WERI-Rb-1 (cell line): ENCODE data around the gene USP13.
A peak's percentile ranks its signal among the peaks of the same experiment; 100 is the strongest.

ENCODE experiments used
- DNase-seq: peaks from one replicate; pipeline ENCODE4 v3.0.0-alpha.2; 2020
- H3K27ac ChIP-seq: fragments of 250-450 bp; sonication (Bioruptor Pico); 2 replicates; pipeline ENCODE4 v1.5.1; 2020; ENCODE audit warnings: mild to moderate bottlenecking, moderate library complexity
- H3K27me3 ChIP-seq: fragments of 250-450 bp; sonication (Bioruptor Pico); 2 replicates; pipeline ENCODE4 v1.5.1; 2021; ENCODE audit warnings: mild to moderate bottlenecking, low read depth, moderate library complexity; ENCODE audit not compliant: insufficient read depth, severe bottlenecking
- H3K36me3 ChIP-seq: fragments of 250-450 bp; sonication (Bioruptor Pico); 2 replicates; pipeline ENCODE4 v1.5.1; 2020; ENCODE audit warnings: mild to moderate bottlenecking, moderate library complexity
- H3K4me3 ChIP-seq: 2 replicates; pipeline ENCODE4 v1.5.1; 2011; ENCODE audit warnings: low read depth, mild to moderate bottlenecking, control low read depth, low read length
- H3K9me3 ChIP-seq: fragments of 250-450 bp; sonication (Bioruptor Pico); 2 replicates; pipeline ENCODE4 v1.5.1; 2021; ENCODE audit warnings: mild to moderate bottlenecking, moderate library complexity; ENCODE audit not compliant: severe bottlenecking
- TF ChIP-seq, protein P1 (sequence below): IDR thresholded peaks from 2 replicates; pipeline ENCODE4 v1.5.1; 2011; ENCODE audit warnings: low read depth, mild to moderate bottlenecking, control low read depth, inconsistent platforms, low read length

Gene USP13

GRCh38 chr3:179651687-179652446 is 973 bp upstream of the USP13 start:
- Histone ChIP-seq H3K27ac (peak overlapping the region; percentile 90), H3K27me3 (no peaks in the 10 kb centered on the region), H3K9me3 (no peaks in the 10 kb centered on the region), H3K36me3 (peaks cover 15% of the 10 kb centered on the region), H3K4me3 (peak overlapping the region; percentile 81)
- TF ChIP-seq, protein P1, sequence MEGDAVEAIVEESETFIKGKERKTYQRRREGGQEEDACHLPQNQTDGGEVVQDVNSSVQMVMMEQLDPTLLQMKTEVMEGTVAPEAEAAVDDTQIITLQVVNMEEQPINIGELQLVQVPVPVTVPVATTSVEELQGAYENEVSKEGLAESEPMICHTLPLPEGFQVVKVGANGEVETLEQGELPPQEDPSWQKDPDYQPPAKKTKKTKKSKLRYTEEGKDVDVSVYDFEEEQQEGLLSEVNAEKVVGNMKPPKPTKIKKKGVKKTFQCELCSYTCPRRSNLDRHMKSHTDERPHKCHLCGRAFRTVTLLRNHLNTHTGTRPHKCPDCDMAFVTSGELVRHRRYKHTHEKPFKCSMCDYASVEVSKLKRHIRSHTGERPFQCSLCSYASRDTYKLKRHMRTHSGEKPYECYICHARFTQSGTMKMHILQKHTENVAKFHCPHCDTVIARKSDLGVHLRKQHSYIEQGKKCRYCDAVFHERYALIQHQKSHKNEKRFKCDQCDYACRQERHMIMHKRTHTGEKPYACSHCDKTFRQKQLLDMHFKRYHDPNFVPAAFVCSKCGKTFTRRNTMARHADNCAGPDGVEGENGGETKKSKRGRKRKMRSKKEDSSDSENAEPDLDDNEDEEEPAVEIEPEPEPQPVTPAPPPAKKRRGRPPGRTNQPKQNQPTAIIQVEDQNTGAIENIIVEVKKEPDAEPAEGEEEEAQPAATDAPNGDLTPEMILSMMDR = no peak
- no peak for DNase-seq

DNA sequence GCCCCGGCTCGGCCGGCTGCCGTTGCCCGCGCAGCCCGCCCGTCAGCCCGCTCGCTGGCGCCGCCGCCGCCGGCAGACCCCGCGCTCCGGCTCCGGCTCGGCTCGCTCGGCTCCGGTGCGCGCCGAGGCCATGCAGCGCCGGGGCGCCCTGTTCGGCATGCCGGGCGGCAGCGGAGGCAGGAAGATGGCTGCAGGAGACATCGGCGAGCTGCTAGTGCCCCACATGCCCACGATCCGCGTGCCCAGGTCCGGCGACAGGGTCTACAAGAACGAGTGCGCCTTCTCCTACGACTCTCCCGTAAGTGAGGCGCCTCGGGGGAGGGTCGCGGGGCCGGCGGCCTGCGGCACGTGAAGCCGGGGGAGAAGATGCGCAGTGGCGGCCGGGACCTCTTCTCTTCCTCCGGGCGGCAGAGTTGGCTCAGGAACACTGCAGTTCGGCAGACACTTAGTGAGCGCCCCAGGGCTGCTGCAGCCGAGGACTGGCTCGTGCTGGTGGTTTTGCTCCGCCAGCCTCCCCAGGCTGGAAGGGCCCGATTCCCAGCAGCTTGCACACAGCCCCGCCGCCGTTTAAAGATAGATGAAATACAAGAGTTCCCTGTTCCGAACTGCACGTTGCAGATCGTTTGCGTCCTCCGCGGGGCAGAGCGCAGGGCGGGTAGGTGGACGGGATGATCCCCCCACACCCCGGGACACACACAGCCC is 407 bp downstream of the USP13 start:
- TF ChIP-seq, protein P1 = peak; percentile 0; the same call in 1 of the 2 replicates
- peak; percentile 71 for DNase-seq
- Histone ChIP-seq H3K27me3 (no peaks in the 10 kb centered on the region), H3K36me3 (peaks cover 16% of the 10 kb centered on the region), H3K9me3 (no peaks in the 10 kb centered on the region), H3K27ac (peak overlapping the region; percentile 90), H3K4me3 (peak overlapping the region; percentile 93)

DNA sequence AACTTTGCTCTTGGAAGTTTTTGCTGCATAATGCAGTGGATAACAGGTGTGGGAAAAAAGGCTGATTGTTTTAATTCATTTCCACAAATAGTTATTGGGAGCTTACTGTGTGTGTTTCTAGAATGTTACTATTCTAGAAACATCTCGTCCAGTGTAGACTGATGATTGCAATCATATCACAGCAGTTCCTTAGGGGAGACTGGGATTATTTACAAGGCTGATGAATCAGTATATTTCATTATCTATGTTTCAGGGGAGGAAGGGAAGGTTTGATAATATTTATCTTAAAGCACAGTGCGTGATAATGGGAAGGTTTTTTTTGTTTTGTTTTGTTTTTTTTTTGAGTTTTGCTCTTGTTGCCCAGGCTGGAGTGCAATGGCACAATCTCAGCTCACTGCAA is 2.4 kb downstream of the USP13 start:
- Histone ChIP-seq H3K27me3 (no peaks in the 10 kb centered on the region), H3K36me3 (peaks cover 16% of the 10 kb centered on the region), H3K27ac (no peak overlapping the region), H3K9me3 (no peaks in the 10 kb centered on the region), H3K4me3 (no peak overlapping the region)
- TF ChIP-seq, protein P1 = no peak
- DNase-seq = no peak

DNA sequence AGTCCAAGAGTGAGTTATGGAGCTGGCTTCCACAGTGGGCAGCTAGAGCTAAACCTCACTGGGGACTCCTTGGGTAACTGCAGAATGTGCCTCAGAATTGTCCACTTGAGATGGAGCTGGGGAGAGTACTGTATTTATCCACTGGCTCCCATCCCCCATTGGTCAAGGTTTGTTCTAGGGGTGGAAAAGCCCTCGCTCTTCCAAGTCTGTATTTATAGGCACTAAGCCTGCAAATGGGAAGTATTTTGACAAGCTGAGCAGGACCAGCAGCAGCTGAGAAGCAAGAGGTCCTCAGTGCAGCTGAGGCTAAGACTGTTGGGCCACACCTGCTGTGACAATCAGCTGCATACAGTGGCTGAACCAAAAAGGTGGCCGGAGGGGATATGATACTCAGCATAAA is 5.8 kb downstream of the USP13 start:
- no peak for DNase-seq
- H3K27me3 ChIP-seq = no peaks in the 10 kb centered on the region
- TF ChIP-seq, protein P1 = no peak
- H3K9me3 ChIP-seq = no peaks in the 10 kb centered on the region
- no peak overlapping the region for H3K27ac ChIP-seq
- H3K4me3 ChIP-seq = no peak overlapping the region
- H3K36me3 ChIP-seq = peaks cover 11% of the 10 kb centered on the region

DNA sequence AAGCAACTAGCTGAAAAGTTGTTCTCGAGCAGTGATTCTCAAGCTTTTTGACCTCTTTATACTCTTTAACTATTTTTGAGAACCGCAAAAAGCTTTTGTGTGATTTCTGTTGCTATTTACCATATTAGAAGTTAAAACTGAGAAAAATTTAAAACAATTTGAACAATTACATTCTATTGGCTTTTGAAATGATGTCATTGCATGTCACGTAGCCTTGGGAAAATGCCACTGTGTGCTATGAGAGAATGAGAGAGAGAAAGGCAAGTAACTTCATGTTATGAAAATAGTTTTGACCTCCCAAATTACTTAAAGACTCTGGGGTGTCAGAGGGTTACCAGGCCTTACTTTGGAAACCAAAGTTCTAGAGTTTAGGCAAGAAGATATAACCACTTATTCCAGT is 8.0 kb downstream of the USP13 start:
- TF ChIP-seq, protein P1 = no peak
- no peak for DNase-seq
- no peak overlapping the region for H3K27ac ChIP-seq
- H3K9me3 ChIP-seq = no peaks in the 10 kb centered on the region
- H3K36me3 ChIP-seq = peaks cover 9% of the 10 kb centered on the region
- H3K4me3 ChIP-seq = no peak overlapping the region
- H3K27me3 ChIP-seq = no peaks in the 10 kb centered on the region
